Testis (tissue), 3 donors: Measurements from ENCODE around the gene TPP1. TPM values are rescaled to one million over a fixed set of nuclear protein-coding genes. Genes with fewer than 3 reads are reported as not detected.

Source experiments
- DNase-seq: peaks from one replicate; pipeline ENCODE4 v3.0.0-alpha.2; 2019
- H3K27ac ChIP-seq, 2 donors: fragments of 200-600 bp; sonication (generic); one replicate each; pipeline ENCODE4 v1.5.1; 2019
- H3K27me3 ChIP-seq: fragments of 200-600 bp; sonication (generic); one replicate; pipeline ENCODE4 v1.5.1; 2019
- H3K36me3 ChIP-seq: fragments of 200-600 bp; sonication (generic); one replicate; pipeline ENCODE4 v1.5.1; 2017; ENCODE audit warnings: low read depth; ENCODE audit errors: missing control alignments
- H3K4me1 ChIP-seq: fragments of 200-600 bp; sonication (generic); one replicate; pipeline ENCODE4 v1.5.1; 2019
- H3K4me3 ChIP-seq, 2 donors: fragments of 200-600 bp; sonication (generic); one replicate each; pipeline ENCODE4 v1.5.1; 2017 to 2019
- H3K9me3 ChIP-seq: fragments of 200-600 bp; sonication (generic); one replicate; pipeline ENCODE4 v1.5.1; 2017
- CTCF ChIP-seq, 3 experiments: fragments of 450-650 bp in 2 of 3; fragments of 200-600 bp in 1 of 3; sonication (generic) in 1 of 3; IDR thresholded peaks; one replicate each; pipeline ENCODE4 v1.5.1; 2016 to 2019; ENCODE audit warnings: antibody characterized with exemption in 3 of 3, mild to moderate bottlenecking in 2 of 3, moderate library complexity in 1 of 3
- POLR2A ChIP-seq: fragments of 450-650 bp; IDR thresholded peaks from one replicate; pipeline ENCODE4 v1.6.1; 2017; ENCODE audit warnings: antibody characterized with exemption, mild to moderate bottlenecking, moderate library complexity
- WGBS, 2 donors: methylation state at CpG; one replicate each; pipeline ENCODE4 v1.1.5; 2018; 5-methylcytosine and 5-hydroxymethylcytosine counted together
- intact Hi-C: fragments of 100-400 bp; cut with DNase I; formaldehyde crosslinking; loops from one replicate; pipeline ENCODE4 v1.15.1; 2023; ENCODE audit warnings: low total_unique reads
- polyA plus RNA-seq: library from polyadenylated mRNA; stranded (reverse); fragments of 350-450 nt; fragmentation: Illumina TruSeq; extraction: RNeasy Lipid Tissue Mini Kit (QIAGEN cat#74804); gene quantifications from one replicate; pipeline ENCODE4 v1.2.3, GENCODE V29; 2014; ENCODE audit warnings: low read depth, low replicate concordance; ENCODE audit not compliant: insufficient read depth
- total RNA-seq, 2 donors: library from RNA; depleted of rRNA; stranded (reverse); fragments of >200 nt; gene quantifications; one replicate each; pipeline ENCODE4 v1.2.3, GENCODE V29; 2016

The TPP1 gene
- total and polyA plus RNA-seq, 3 donors from 2014 or later: 60.9 to 151 (median 134) TPM

- Histone ChIP-seq H3K36me3 (no peaks in the 10 kb centered on the region), H3K9me3 (no peaks in the 10 kb centered on the region), H3K4me1 (peaks cover 35% of the 10 kb centered on the region), H3K27me3 (no peaks in the 10 kb centered on the region), H3K4me3 (peak overlapping the region; percentile 95), H3K27ac (no peak overlapping the region)
- 51 to 52% methylated on average over 7 of the region's 7 CpGs for WGBS, 2 donors
- no peak for TF ChIP-seq CTCF (IDR thresholded peaks at IDR 0.05)
- TF ChIP-seq POLR2A: no peak
- DNase-seq: no peak
- intact Hi-C loops: no loop called here
Measured at GRCh38 chr11:6602096-6602940, 16.9 kb downstream of the TPP1 start.

GRCh38 chr11:6601041-6601461 is 18.2 kb downstream of the TPP1 start:
- no peak for DNase-seq

GRCh38 chr11:6599881-6600390 is 19.3 kb downstream of the TPP1 start:
- WGBS, 2 donors: 75 to 87% methylated on average over 2 of the region's 2 CpGs
- Histone ChIP-seq H3K4me1 (peaks cover 13% of the 10 kb centered on the region), H3K27ac (no peak overlapping the region), H3K36me3 (no peaks in the 10 kb centered on the region), H3K4me3 (no peak overlapping the region), H3K9me3 (no peaks in the 10 kb centered on the region), H3K27me3 (no peaks in the 10 kb centered on the region)
- intact Hi-C loops: no loop called here
- DNase-seq: no peak
- no peak for TF ChIP-seq POLR2A
- TF ChIP-seq CTCF (IDR thresholded peaks at IDR 0.05): no peak

More at GRCh38 chr11:6601041-6601461, 18.2 kb downstream of the TPP1 start:
- no peaks in the 10 kb centered on the region for H3K9me3 ChIP-seq
- H3K4me3 ChIP-seq: no peak overlapping the region
- TF ChIP-seq CTCF (IDR thresholded peaks at IDR 0.05) (no peak), POLR2A (no peak)
- WGBS, 2 donors: 92 to 96% methylated on average over 8 to 13 of the region's 13 CpGs
- H3K27ac ChIP-seq: no peak overlapping the region
- intact Hi-C loops: no loop called here
- H3K4me1 ChIP-seq: peaks cover 22% of the 10 kb centered on the region
- H3K36me3 ChIP-seq: no peaks in the 10 kb centered on the region
- no peaks in the 10 kb centered on the region for H3K27me3 ChIP-seq

- H3K9me3 ChIP-seq: no peaks in the 10 kb centered on the region
- H3K4me3 ChIP-seq: no peak overlapping the region
- intact Hi-C loops: no loop called here
- 86% methylated on average over 1 of the region's 1 CpG for WGBS, 2 donors
- no peak for TF ChIP-seq POLR2A
- no peak for TF ChIP-seq CTCF (IDR thresholded peaks at IDR 0.05)
- no peaks in the 10 kb centered on the region for H3K36me3 ChIP-seq
- H3K27me3 ChIP-seq: no peaks in the 10 kb centered on the region
- peaks cover 10% of the 10 kb centered on the region for H3K4me1 ChIP-seq
- H3K27ac ChIP-seq: no peak overlapping the region
- no peak for DNase-seq
Measured at GRCh38 chr11:6599449-6599848, 19.8 kb downstream of the TPP1 start.
